ENCODE results near the gene GRB14.
A peak's percentile ranks its signal among the peaks of the same experiment; 100 is the strongest.

Gene GRB14

DNA sequence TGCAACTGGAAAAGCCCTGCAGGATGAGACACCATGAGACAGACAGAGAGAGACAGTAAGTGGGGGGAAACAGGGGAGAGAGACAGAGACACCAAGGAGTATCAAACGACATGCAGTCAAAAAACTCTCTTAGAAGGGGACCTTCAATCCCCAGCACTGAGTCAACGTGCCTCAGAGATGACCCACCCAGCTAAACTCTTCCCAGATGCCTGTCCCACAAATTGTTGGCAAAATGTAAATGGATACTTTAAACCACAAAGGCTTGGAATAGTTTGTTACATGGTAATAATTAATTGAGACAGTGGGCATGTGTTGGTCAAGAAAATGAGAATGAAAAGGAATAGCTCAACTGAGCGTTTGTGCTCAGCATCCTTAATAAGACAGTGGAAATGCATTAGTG is 98.3 kb downstream of the GRB14 start:
- Histone ChIP-seq H3K27me3 (ENCODE audit: control insufficient read depth, insufficient read depth, low read length) (no peaks in the 10 kb centered on the region), H3K4me3 (ENCODE audit: low read depth, low read length) (no peak overlapping the region), H3K27ac (ENCODE audit: low read depth, low read length) (no peak overlapping the region), H3K36me3 (ENCODE audit: control insufficient read depth, insufficient read depth, low read length) (peaks cover 4% of the 10 kb centered on the region; the same call in 1 of the 2 replicates), H3K9me3 (ENCODE audit: control insufficient read depth, insufficient read depth, low read length) (peaks cover 9% of the 10 kb centered on the region), H3K9ac (ENCODE audit: low read depth, low read length) (no peak overlapping the region), H3K4me1 (ENCODE audit: control insufficient read depth, insufficient read depth, low read length) (no peaks in the 10 kb centered on the region)

DNA sequence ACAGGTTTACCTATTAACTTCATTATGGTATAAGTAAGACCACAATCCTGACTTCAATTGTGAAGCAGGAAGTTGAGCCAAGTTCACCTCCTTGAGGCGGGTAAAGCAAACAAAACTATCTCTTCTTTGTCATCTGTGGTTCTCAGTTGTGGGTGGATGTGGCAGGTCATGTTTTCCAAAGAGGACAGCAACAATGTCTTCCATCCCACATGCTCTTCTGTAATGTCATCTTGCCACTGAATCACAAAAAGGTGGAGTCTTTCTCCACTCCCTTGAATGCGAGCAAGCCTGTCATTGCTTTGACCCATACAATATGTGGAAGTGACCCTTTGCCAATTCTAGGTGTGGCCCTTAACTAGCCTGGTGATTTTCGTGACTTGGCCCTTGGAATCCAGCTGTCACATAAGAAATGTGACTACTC is 98.7 kb downstream of the GRB14 start:
- H3K9me3 ChIP-seq (ENCODE audit: control insufficient read depth, insufficient read depth, low read length) = peaks cover 9% of the 10 kb centered on the region
- no peaks in the 10 kb centered on the region for H3K27me3 ChIP-seq (ENCODE audit: control insufficient read depth, insufficient read depth, low read length)
- H3K36me3 ChIP-seq (ENCODE audit: control insufficient read depth, insufficient read depth, low read length) = peaks cover 4% of the 10 kb centered on the region; the same call in 1 of the 2 replicates
- H3K4me1 ChIP-seq (ENCODE audit: control insufficient read depth, insufficient read depth, low read length) = no peaks in the 10 kb centered on the region
- H3K27ac ChIP-seq (ENCODE audit: low read depth, low read length) = no peak overlapping the region
- H3K9ac ChIP-seq (ENCODE audit: low read depth, low read length) = no peak overlapping the region
- no peak overlapping the region for H3K4me3 ChIP-seq (ENCODE audit: low read depth, low read length)

DNA sequence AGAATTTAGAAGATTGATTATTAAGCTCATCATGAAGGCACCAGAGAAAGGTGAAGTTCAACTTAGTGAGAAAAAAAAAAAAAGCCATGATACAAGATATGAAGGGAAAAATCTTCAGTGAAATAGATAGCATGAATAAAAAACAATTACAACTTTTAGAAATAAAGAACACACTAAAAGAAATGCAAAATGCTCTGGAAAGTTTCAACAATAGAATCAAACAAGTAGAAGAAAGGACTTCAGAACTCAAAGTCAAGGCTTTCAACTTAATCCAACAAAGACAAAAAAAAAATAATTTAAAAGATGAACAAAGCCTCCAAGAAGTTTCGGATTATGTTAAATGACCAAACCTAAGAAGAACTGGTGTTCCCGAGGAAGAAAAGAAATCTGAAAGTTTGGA is 105.5 kb downstream of the GRB14 start:
- no peak overlapping the region for H3K27ac ChIP-seq (ENCODE audit: low read depth, low read length)
- H3K9me3 ChIP-seq (ENCODE audit: control insufficient read depth, insufficient read depth, low read length) = peaks cover 9% of the 10 kb centered on the region
- no peaks in the 10 kb centered on the region; the same call in 1 of the 2 replicates for H3K4me1 ChIP-seq (ENCODE audit: control insufficient read depth, insufficient read depth, low read length)
- H3K9ac ChIP-seq (ENCODE audit: low read depth, low read length) = no peak overlapping the region
- H3K27me3 ChIP-seq (ENCODE audit: control insufficient read depth, insufficient read depth, low read length) = no peaks in the 10 kb centered on the region
- no peak overlapping the region for H3K4me3 ChIP-seq (ENCODE audit: low read depth, low read length)
- no peaks in the 10 kb centered on the region for H3K36me3 ChIP-seq (ENCODE audit: control insufficient read depth, insufficient read depth, low read length)

DNA sequence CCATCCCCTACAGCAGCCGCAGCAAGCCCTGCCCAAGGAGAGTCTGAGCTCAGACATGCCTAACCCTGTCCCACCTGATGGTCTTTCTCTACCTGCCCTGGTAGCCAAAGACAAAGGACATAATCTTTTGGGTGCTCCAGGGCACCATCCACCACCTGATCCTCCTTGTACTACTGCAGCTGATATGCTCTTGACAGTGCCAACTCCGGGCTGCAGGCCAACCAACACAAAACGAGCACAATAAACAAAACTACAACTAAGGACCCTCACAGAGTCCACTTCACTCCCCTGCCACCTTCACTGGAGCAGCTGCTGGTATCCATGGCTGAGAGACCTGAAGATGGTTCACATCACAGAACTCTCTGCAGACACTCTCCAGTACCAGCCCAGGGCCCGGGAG is 106.3 kb downstream of the GRB14 start:
- H3K9me3 ChIP-seq (ENCODE audit: control insufficient read depth, insufficient read depth, low read length) = peaks cover 4% of the 10 kb centered on the region
- H3K9ac ChIP-seq (ENCODE audit: low read depth, low read length) = no peak overlapping the region
- H3K4me3 ChIP-seq (ENCODE audit: low read depth, low read length) = no peak overlapping the region
- H3K27ac ChIP-seq (ENCODE audit: low read depth, low read length) = no peak overlapping the region
- no peaks in the 10 kb centered on the region for H3K36me3 ChIP-seq (ENCODE audit: control insufficient read depth, insufficient read depth, low read length)
- H3K27me3 ChIP-seq (ENCODE audit: control insufficient read depth, insufficient read depth, low read length) = no peaks in the 10 kb centered on the region
- H3K4me1 ChIP-seq (ENCODE audit: control insufficient read depth, insufficient read depth, low read length) = no peaks in the 10 kb centered on the region; the same call in 1 of the 2 replicates

DNA sequence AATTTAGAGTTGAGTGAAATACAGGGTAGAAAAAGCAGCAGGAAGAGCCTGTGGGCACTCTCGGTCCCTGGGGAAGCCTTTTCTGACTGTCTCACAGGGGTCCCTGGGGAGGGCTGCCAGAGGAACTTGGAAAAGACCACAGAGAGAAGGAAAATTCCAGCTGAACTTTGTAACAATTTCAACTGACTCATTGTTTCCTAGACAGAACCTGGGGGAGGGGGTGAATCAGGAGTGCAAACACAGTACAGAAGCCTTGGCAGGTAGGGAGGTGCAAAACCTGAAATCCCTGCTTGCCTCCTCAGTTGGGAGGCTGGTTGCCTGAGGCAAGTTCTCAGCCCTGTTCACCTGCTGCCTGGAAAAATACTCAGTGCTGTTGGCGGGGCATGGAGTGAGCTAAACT is 106.8 kb downstream of the GRB14 start:
- Histone ChIP-seq H3K9me3 (ENCODE audit: control insufficient read depth, insufficient read depth, low read length) (no peaks in the 10 kb centered on the region), H3K36me3 (ENCODE audit: control insufficient read depth, insufficient read depth, low read length) (no peaks in the 10 kb centered on the region), H3K4me1 (ENCODE audit: control insufficient read depth, insufficient read depth, low read length) (peaks cover 3% of the 10 kb centered on the region), H3K27me3 (ENCODE audit: control insufficient read depth, insufficient read depth, low read length) (no peaks in the 10 kb centered on the region), H3K27ac (ENCODE audit: low read depth, low read length) (peak overlapping the region; percentile 56), H3K4me3 (ENCODE audit: low read depth, low read length) (no peak overlapping the region), H3K9ac (ENCODE audit: low read depth, low read length) (no peak overlapping the region)

DNA sequence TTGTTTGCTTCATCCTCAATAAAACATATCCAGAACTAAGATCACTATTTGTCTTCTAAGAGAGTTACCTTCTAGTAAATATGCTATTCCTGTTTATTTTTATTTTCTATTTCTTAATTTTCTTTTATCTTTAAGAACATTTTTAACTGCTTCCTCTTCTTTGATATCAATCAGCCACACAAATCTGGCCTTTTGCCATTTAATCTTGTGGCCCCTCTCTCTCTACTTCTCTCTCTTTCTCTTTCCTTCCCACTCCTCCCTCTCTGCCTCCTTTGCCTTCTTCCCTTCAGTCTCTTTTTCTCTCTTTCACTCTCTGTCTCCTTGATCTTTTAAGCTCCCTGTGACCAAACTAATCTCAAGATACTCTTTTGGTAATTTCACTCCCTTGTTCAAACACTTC is 108.4 kb downstream of the GRB14 start:
- Histone ChIP-seq H3K4me3 (ENCODE audit: low read depth, low read length) (no peak overlapping the region), H3K36me3 (ENCODE audit: control insufficient read depth, insufficient read depth, low read length) (no peaks in the 10 kb centered on the region), H3K4me1 (ENCODE audit: control insufficient read depth, insufficient read depth, low read length) (peaks cover 9% of the 10 kb centered on the region), H3K9ac (ENCODE audit: low read depth, low read length) (no peak overlapping the region), H3K27me3 (ENCODE audit: control insufficient read depth, insufficient read depth, low read length) (no peaks in the 10 kb centered on the region), H3K9me3 (ENCODE audit: control insufficient read depth, insufficient read depth, low read length) (no peaks in the 10 kb centered on the region), H3K27ac (ENCODE audit: low read depth, low read length) (no peak overlapping the region)

DNA sequence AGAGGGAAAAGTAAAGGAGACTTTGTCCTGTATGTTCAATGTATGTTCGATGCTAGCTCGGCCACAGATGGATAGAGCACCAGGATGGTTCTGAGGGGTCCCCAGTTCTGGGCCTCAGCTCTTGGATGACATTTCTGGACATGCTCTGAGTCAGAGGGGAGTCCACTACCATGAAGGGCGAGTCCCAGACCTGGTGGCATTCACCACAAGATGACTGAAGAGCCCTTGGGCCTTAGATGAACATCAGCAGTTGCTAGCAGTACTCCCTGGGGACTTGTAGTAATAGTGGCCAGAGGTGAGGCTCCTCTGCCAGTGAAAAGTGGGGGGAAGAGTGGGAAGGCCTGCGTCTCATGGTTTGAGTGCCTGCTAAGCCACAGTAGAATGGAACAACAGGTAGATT is 109.5 kb downstream of the GRB14 start:
- H3K9ac ChIP-seq (ENCODE audit: low read depth, low read length) = no peak overlapping the region

DNA sequence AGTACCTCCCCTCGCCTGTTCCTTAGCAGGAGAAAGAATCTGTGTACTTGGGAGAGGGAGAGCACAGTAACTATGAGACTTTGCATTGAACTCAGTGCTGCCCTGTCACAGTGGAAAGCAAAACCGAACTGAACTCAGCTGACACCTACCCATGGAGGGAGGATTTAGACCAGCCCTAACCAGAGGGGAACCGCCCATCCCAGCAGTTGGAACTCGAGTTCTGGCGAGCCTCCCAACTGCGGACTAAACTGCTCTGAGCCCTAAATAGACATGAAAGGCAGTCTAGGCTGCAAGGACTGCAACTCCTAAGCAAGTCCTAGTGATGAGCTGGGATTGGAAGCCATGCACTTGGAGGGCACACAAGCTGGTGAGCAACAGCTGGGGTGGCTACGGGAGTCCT is 110.4 kb downstream of the GRB14 start:
- no peaks in the 10 kb centered on the region for H3K36me3 ChIP-seq (ENCODE audit: control insufficient read depth, insufficient read depth, low read length)

More for the DNA sequence above, 109.5 kb downstream of the GRB14 start:
- peaks cover 9% of the 10 kb centered on the region for H3K4me1 ChIP-seq (ENCODE audit: control insufficient read depth, insufficient read depth, low read length)
- H3K36me3 ChIP-seq (ENCODE audit: control insufficient read depth, insufficient read depth, low read length) = no peaks in the 10 kb centered on the region
- H3K9me3 ChIP-seq (ENCODE audit: control insufficient read depth, insufficient read depth, low read length) = no peaks in the 10 kb centered on the region
- no peaks in the 10 kb centered on the region for H3K27me3 ChIP-seq (ENCODE audit: control insufficient read depth, insufficient read depth, low read length)
- no peak overlapping the region for H3K27ac ChIP-seq (ENCODE audit: low read depth, low read length)
- no peak overlapping the region for H3K4me3 ChIP-seq (ENCODE audit: low read depth, low read length)

DNA sequence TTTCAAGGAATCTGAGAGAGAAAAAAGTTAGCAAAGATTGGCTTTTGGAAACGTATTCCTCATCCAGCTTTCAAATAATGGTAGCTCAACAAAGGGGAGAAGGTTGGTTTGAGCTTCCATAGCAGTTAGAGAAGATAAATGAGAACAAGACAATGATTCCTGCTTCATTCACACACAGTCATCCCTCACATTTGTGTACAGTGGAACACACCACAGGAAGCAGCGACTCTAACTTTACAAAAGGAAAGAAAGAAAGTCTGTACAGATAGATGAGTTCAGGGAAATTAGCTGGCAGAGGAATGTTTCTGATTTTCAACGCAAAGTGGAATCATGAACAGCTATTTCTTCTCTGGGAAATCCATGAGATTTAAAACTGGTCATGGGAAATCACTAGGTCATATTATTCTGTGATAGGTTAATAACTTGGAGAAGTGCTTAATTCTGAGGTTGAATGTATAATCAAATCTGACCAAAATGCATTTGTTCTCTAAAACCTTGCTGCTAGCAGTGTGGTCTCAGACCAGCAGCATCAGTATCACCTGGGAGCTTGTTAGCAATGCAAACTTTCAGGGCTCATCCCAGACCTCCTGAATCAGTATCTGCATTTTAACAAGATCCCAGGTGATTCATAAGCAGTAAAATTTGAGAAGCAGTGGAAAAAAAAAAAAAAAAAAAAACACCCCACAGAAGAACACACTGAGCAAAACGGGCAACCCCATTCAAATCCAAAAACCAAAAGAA is 112.0 kb downstream of the GRB14 start:
- Histone ChIP-seq H3K9ac (ENCODE audit: low read depth, low read length) (no peak overlapping the region), H3K27me3 (ENCODE audit: control insufficient read depth, insufficient read depth, low read length) (no peaks in the 10 kb centered on the region), H3K4me3 (ENCODE audit: low read depth, low read length) (no peak overlapping the region), H3K36me3 (ENCODE audit: control insufficient read depth, insufficient read depth, low read length) (no peaks in the 10 kb centered on the region), H3K4me1 (ENCODE audit: control insufficient read depth, insufficient read depth, low read length) (peaks cover 9% of the 10 kb centered on the region; the same call in 1 of the 2 replicates), H3K9me3 (ENCODE audit: control insufficient read depth, insufficient read depth, low read length) (no peaks in the 10 kb centered on the region), H3K27ac (ENCODE audit: low read depth, low read length) (no peak overlapping the region)

More for the DNA sequence above, 110.4 kb downstream of the GRB14 start:
- Histone ChIP-seq H3K4me1 (ENCODE audit: control insufficient read depth, insufficient read depth, low read length) (peaks cover 9% of the 10 kb centered on the region), H3K4me3 (ENCODE audit: low read depth, low read length) (no peak overlapping the region), H3K27me3 (ENCODE audit: control insufficient read depth, insufficient read depth, low read length) (no peaks in the 10 kb centered on the region), H3K9me3 (ENCODE audit: control insufficient read depth, insufficient read depth, low read length) (no peaks in the 10 kb centered on the region), H3K9ac (ENCODE audit: low read depth, low read length) (no peak overlapping the region), H3K27ac (ENCODE audit: low read depth, low read length) (no peak overlapping the region)

DNA sequence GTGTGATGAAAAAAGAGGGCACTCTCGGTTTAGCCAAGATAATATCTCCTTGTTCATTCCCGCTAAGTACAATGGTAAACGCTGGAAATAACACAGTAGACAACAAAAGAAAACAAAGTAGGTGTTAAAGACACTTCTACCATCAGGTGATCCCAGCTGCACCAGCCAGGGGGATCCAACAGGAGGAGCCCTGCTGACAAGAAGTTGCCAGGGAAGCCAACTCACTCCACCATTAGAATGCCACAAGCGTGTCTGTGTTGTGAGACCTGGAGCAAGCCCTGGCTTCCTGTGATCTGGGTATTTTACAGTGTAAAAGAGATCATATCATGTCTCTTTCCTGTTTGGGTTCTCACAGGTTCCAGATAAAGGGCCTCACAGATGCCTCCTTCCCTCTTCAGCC is 117.0 kb downstream of the GRB14 start:
- H3K27me3 ChIP-seq (ENCODE audit: control insufficient read depth, insufficient read depth, low read length) = no peaks in the 10 kb centered on the region
- H3K27ac ChIP-seq (ENCODE audit: low read depth, low read length) = no peak overlapping the region
- no peaks in the 10 kb centered on the region for H3K36me3 ChIP-seq (ENCODE audit: control insufficient read depth, insufficient read depth, low read length)
- no peak overlapping the region for H3K4me3 ChIP-seq (ENCODE audit: low read depth, low read length)
- peaks cover 4% of the 10 kb centered on the region; the same call in 1 of the 2 replicates for H3K4me1 ChIP-seq (ENCODE audit: control insufficient read depth, insufficient read depth, low read length)
- H3K9me3 ChIP-seq (ENCODE audit: control insufficient read depth, insufficient read depth, low read length) = no peaks in the 10 kb centered on the region
- H3K9ac ChIP-seq (ENCODE audit: low read depth, low read length) = no peak overlapping the region

DNA sequence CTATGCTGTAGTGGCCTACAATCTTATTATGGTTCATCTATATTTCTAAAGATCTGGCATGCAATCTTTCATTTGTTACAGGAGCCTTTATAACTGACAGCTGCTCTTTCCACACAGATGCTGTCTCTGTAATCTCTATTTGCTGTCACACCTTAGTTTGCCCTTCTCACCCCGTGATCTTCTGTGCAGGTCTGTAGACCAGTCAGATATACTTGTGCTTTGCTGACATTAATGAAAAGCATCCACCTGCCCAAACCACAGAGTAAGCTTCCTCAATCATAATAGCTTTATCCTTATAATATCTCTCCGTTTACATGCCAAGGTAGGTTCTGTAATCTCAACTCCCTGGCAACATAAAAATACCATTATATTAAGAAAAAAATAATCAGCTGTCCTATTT is 122.4 kb downstream of the GRB14 start:
- Histone ChIP-seq H3K36me3 (ENCODE audit: control insufficient read depth, insufficient read depth, low read length) (no peaks in the 10 kb centered on the region), H3K27me3 (ENCODE audit: control insufficient read depth, insufficient read depth, low read length) (no peaks in the 10 kb centered on the region), H3K4me1 (ENCODE audit: control insufficient read depth, insufficient read depth, low read length) (peaks cover 13% of the 10 kb centered on the region), H3K9me3 (ENCODE audit: control insufficient read depth, insufficient read depth, low read length) (no peaks in the 10 kb centered on the region), H3K9ac (ENCODE audit: low read depth, low read length) (no peak overlapping the region), H3K4me3 (ENCODE audit: low read depth, low read length) (no peak overlapping the region), H3K27ac (ENCODE audit: low read depth, low read length) (no peak overlapping the region)
